GM12878 (cell line): Measurements from ENCODE around the gene SELENOO.

Experiments used
- CTCF ChIP-seq, 3 experiments: IDR thresholded peaks in 2 of 3; conservative IDR thresholded peaks in 1 of 3; 2 replicates each; pipeline ENCODE4 v1.5.1; 2011; ENCODE audit warnings: low read depth in 3 of 3, low read length in 3 of 3, mild to moderate bottlenecking in 3 of 3, control low read depth in 2 of 3, moderate library complexity in 2 of 3, inconsistent platforms in 1 of 3, mixed read lengths in 1 of 3; ENCODE audit not compliant: control insufficient read depth in 2 of 3, insufficient read depth in 1 of 3; ENCODE audit errors: extremely low read depth in 1 of 3
- FOXK2 ChIP-seq: fragments of 450-650 bp; IDR thresholded peaks from 2 replicates; pipeline ENCODE4 v1.6.1; 2017; ENCODE audit warnings: mild to moderate bottlenecking, moderate library complexity
- JUND ChIP-seq: IDR thresholded peaks from 2 replicates; pipeline ENCODE4 v1.6.1; 2012; ENCODE audit warnings: low read depth, mild to moderate bottlenecking, low read length, improper control_type of control experiment, moderate library complexity
- NR2C2 ChIP-seq: IDR thresholded peaks from 2 replicates; pipeline ENCODE4 v1.6.1; 2011; ENCODE audit warnings: borderline replicate concordance, low read depth; ENCODE audit not compliant: control insufficient read depth, insufficient read length
- POLR2AphosphoS5 ChIP-seq: IDR thresholded peaks from 2 replicates; pipeline ENCODE4 v1.6.1; 2011; ENCODE audit warnings: mild to moderate bottlenecking, low read length, inconsistent platforms
- RFX5 ChIP-seq: IDR thresholded peaks from 2 replicates; pipeline ENCODE4 v1.6.1; 2011; ENCODE audit warnings: low read depth, low read length, improper control_type of control experiment
- SRF ChIP-seq, 2 experiments: IDR thresholded peaks; 2 replicates each; pipeline ENCODE4 v1.6.1; 2011; ENCODE audit warnings: low read depth in 2 of 2, low read length in 2 of 2, mild to moderate bottlenecking in 1 of 2, moderate library complexity in 1 of 2
- TAF1 ChIP-seq: IDR thresholded peaks from 2 replicates; pipeline ENCODE4 v1.6.1; 2011; ENCODE audit warnings: mild to moderate bottlenecking, low read depth, low read length, borderline replicate concordance
- USF1 ChIP-seq: IDR thresholded peaks from 2 replicates; pipeline ENCODE4 v1.6.1; 2011; ENCODE audit warnings: borderline replicate concordance, low read depth, mild to moderate bottlenecking, moderate library complexity, mixed read lengths, low read length; ENCODE audit not compliant: insufficient read depth; ENCODE audit errors: extremely low read length
- TF ChIP-seq, protein P1 (sequence below): IDR thresholded peaks from 2 replicates; pipeline ENCODE4 v1.6.1; 2012; ENCODE audit warnings: low read length, inconsistent platforms

DNA sequence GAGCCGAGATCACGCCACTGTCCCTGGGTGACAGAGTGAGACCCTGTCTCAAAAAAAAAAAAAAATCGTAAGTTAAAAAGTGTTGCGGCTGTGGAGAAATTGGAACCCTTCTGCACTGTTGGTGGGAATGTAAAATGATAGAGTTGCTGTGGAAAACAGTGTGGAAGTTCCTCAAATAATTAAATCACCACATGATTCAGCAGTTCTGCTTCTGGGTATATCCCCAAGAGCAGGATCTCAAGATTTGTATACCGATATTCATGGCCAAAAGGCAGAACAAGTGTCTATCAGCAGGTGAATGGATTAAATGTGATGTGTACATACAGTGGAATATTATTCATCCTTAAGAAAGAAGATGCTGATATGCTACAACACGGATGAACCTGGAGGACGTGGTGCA, 3.8 kb downstream of the SELENOO start:
- TF ChIP-seq CTCF (IDR thresholded peaks at IDR 0.05 in 2 of 3, conservative IDR thresholded peaks at IDR 0.05 in 1 of 3; ENCODE audit: control insufficient read depth in 2 of 3, extremely low read depth in 1 of 3, insufficient read depth in 1 of 3, low read depth in 3 of 3, low read length in 3 of 3) (no peak), NR2C2 (no peak), SRF (IDR thresholded peaks at IDR 0.05; ENCODE audit: low read depth in 2 of 2, low read length in 2 of 2) (no peak), TAF1 (no peak), POLR2AphosphoS5 (no peak), FOXK2 (no peak), JUND (no peak), RFX5 (no peak), USF1 (no peak)
- TF ChIP-seq, protein P1, sequence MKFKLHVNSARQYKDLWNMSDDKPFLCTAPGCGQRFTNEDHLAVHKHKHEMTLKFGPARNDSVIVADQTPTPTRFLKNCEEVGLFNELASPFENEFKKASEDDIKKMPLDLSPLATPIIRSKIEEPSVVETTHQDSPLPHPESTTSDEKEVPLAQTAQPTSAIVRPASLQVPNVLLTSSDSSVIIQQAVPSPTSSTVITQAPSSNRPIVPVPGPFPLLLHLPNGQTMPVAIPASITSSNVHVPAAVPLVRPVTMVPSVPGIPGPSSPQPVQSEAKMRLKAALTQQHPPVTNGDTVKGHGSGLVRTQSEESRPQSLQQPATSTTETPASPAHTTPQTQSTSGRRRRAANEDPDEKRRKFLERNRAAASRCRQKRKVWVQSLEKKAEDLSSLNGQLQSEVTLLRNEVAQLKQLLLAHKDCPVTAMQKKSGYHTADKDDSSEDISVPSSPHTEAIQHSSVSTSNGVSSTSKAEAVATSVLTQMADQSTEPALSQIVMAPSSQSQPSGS: no peak
